Aorta (tissue), 5 donors: ENCODE measurements around the gene TPSAB1. TPM values are rescaled to one million over a fixed set of nuclear protein-coding genes. Genes with fewer than 3 reads are reported as not detected.

Experiments
- ATAC-seq: fragments of 200-7000 bp; cut with Tn5 transposase; one replicate; pipeline ENCODE4 v1.9.1; 2022; ENCODE audit warnings: moderate library complexity; ENCODE audit not compliant: low FRiP score
- DNase-seq, 2 donors: peaks; one replicate each; pipeline ENCODE4 v3.0.0-alpha.2; 2020
- H3K27ac ChIP-seq, 2 donors: one replicate each; pipeline ENCODE4 v1.5.1; 2013; ENCODE audit warnings: low read length in 2 of 2, mild to moderate bottlenecking in 2 of 2, moderate library complexity in 2 of 2, control low read depth in 1 of 2, inconsistent platforms in 1 of 2, low read depth in 1 of 2
- H3K27me3 ChIP-seq, 2 donors: one replicate each; pipeline ENCODE4 v1.6.1; 2013; ENCODE audit warnings: control low read depth in 1 of 2, low read length in 1 of 2, mild to moderate bottlenecking in 1 of 2, moderate library complexity in 1 of 2; ENCODE audit not compliant: insufficient read depth in 2 of 2, control insufficient read depth in 1 of 2
- H3K36me3 ChIP-seq, 2 donors: one replicate each; pipeline ENCODE4 v1.6.1; 2013; ENCODE audit warnings: control low read depth in 1 of 2, low read length in 1 of 2, mild to moderate bottlenecking in 1 of 2; ENCODE audit not compliant: insufficient read depth in 2 of 2, control insufficient read depth in 1 of 2
- H3K4me1 ChIP-seq, 2 donors: one replicate each; pipeline ENCODE4 v1.6.1; 2013; ENCODE audit warnings: low read length in 2 of 2, control low read depth in 1 of 2, mild to moderate bottlenecking in 1 of 2, moderate library complexity in 1 of 2; ENCODE audit not compliant: insufficient read depth in 2 of 2, control insufficient read depth in 1 of 2
- H3K4me3 ChIP-seq, 2 donors: one replicate each; pipeline ENCODE4 v1.5.1; 2013; ENCODE audit warnings: low read length in 2 of 2, control low read depth in 1 of 2, mild to moderate bottlenecking in 1 of 2
- H3K9me3 ChIP-seq: one replicate; pipeline ENCODE4 v1.6.1; 2013; ENCODE audit warnings: mild to moderate bottlenecking, low read length; ENCODE audit not compliant: control insufficient read depth
- WGBS, 2 donors: extraction: QIAGEN DNeasy Blood & Tissue Kit; methylation state at CpG; one replicate each; pipeline ENCODE4 v1.1.7; 2013; 5-methylcytosine and 5-hydroxymethylcytosine counted together
- intact Hi-C, 2 donors: fragments of 100-400 bp; cut with DNase I; formaldehyde crosslinking; loops; one replicate each; pipeline versions ENCODE4 v1.14.2 to v1.15.0; 2022
- polyA plus RNA-seq, 2 donors: library from polyadenylated mRNA; stranded (reverse); fragments of 200-250 nt; gene quantifications; one replicate each; pipeline ENCODE4 v1.2.3, GENCODE V29; 2013
- total RNA-seq, 2 donors: library from RNA; stranded (reverse); fragmentation: NEBNext Ultra II Directional; extraction: Animal tissue kit (Norgen Biotek cat#: 25700); gene quantifications; one replicate each; pipeline ENCODE4 v1.2.1, GENCODE V29; 2021
- donor health status: healthy with polysubstance abuse.
- donor health status: Bipolar disorder and iron deficiency.
- donor health status: DM: no; HTN: no; CAD: no.
- donor health status: DM: no; HTN: no; CAD: no.
- donor health status: DM: yes; HTN: yes; CAD: no.

TPSAB1 gene
- total and polyA plus RNA-seq, 4 donors: 3.0 to 38.0 (median 8.0) TPM

DNA sequence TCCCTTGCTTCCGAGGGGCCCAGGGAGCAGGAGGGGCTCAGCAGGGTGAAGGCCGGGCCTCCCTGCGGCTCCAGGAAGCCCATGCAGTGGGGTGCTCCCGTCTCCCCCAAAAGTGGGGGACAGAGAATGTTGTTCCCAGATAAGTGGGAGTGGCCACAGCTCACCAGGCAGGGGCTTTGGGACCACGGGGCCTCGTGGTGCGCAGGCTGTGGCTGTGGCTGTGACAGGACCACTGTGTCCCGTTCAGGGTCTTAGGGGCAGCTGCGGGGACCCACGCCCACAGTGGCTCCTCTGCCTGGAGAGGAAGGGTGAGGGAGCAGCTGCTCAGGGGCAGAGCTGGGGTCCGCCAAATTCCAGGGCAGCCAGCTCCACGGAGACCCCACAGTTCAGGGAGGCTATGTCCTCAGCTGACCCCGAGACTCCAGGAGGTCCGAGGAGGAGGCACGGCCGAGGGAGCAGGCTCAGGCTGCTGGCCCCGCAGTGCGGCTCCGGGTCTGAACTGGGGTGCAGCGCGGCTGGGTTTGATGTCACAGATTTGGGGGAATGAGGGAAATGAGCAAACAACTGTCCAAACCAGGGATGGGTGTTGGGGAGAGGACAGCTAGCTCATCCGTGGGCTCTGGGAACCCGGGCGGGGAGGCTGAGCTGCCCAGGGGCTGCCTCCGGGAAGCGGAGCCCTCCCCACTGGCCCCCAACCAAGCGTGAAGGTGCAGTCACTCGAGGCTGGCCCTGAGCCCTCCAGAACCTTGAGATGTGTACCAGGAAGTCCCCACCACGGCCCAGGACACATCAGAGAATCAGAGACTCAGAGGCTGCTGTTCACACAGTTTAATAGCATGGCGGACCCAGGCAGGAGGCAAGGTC is 38.8 kb downstream of the TPSAB1 start:
- no peaks in the 10 kb centered on the region for H3K36me3 ChIP-seq
- DNase-seq (no peak), ATAC-seq (no peak)
- no peaks in the 10 kb centered on the region for H3K9me3 ChIP-seq
- 77 to 79% methylated on average over 30 of the region's 30 CpGs for WGBS, 2 donors
- H3K27ac ChIP-seq: no peak overlapping the region
- no peaks in the 10 kb centered on the region for H3K27me3 ChIP-seq
- H3K4me3 ChIP-seq: no peak overlapping the region
- H3K4me1 ChIP-seq: no peaks in the 10 kb centered on the region
- intact Hi-C loops: no loop called here

- intact Hi-C loops: no loop called here
- Histone ChIP-seq H3K9me3 (no peaks in the 10 kb centered on the region), H3K36me3 (no peaks in the 10 kb centered on the region), H3K27me3 (no peaks in the 10 kb centered on the region), H3K27ac (no peak overlapping the region), H3K4me1 (no peaks in the 10 kb centered on the region), H3K4me3 (no peak overlapping the region)
- DNase-seq: no peak
- no peak for ATAC-seq
- 78 to 84% methylated on average over 23 to 29 of the region's 29 CpGs for WGBS, 2 donors
Measured at GRCh38 chr16:1279945-1280589, 39.6 kb downstream of the TPSAB1 start.

- H3K27me3 ChIP-seq: no peaks in the 10 kb centered on the region
- no peak overlapping the region for H3K4me3 ChIP-seq
- 65 to 75% methylated on average over 8 of the region's 8 CpGs for WGBS, 2 donors
- no peaks in the 10 kb centered on the region for H3K4me1 ChIP-seq
- H3K9me3 ChIP-seq: no peaks in the 10 kb centered on the region
- intact Hi-C loops: no loop called here
- no peak overlapping the region for H3K27ac ChIP-seq
- DNase-seq: no peak
- no peak for ATAC-seq
- H3K36me3 ChIP-seq: no peaks in the 10 kb centered on the region
Measured at GRCh38 chr16:1280783-1281182, 40.3 kb downstream of the TPSAB1 start.

- 75 to 78% methylated on average over 16 of the region's 16 CpGs for WGBS, 2 donors
- Histone ChIP-seq H3K36me3 (no peaks in the 10 kb centered on the region), H3K4me1 (no peaks in the 10 kb centered on the region), H3K9me3 (no peaks in the 10 kb centered on the region), H3K27ac (no peak overlapping the region), H3K4me3 (no peak overlapping the region), H3K27me3 (no peaks in the 10 kb centered on the region)
- DNase-seq (no peak), ATAC-seq (no peak)
- intact Hi-C loops: no loop called here
Measured at GRCh38 chr16:1281517-1281916, 41.0 kb downstream of the TPSAB1 start.

DNA sequence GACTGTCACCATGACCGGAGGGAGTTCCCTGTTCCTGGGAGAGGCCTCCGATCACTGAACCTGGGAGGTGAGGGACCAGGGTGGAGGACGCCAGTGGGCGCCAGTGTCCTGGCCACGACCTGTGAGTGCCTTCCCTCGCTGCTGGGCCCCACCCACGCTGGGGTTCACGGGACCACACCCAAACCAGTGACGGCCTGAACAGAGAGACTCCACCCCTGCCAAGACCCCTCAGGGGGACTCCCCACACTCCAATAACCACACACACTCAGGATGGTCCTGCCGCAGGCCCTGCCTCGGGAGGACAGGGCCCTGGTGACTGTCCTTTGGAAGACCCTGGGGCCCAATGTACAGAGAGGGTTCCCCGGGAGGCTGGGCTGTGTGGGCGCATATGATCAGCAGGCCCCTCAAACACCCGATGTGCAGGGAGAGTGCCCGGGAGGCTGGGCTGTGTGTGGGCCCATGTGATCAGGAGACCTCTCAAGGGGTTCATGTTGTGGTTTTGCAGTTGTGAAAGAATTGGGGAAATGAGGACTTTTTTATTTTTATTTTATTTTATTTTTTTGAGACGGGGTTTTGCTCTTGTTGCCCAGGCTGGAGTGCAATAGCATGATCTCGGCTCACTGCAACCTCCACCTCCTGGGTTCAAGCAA is 41.9 kb downstream of the TPSAB1 start:
- WGBS, 2 donors: 86 to 88% methylated on average over 17 of the region's 17 CpGs
- intact Hi-C loops: no loop called here
- ATAC-seq (no peak), DNase-seq (no peak)
- Histone ChIP-seq H3K9me3 (no peaks in the 10 kb centered on the region), H3K27ac (no peak overlapping the region), H3K36me3 (no peaks in the 10 kb centered on the region), H3K4me3 (no peak overlapping the region), H3K27me3 (no peaks in the 10 kb centered on the region), H3K4me1 (no peaks in the 10 kb centered on the region)

DNA sequence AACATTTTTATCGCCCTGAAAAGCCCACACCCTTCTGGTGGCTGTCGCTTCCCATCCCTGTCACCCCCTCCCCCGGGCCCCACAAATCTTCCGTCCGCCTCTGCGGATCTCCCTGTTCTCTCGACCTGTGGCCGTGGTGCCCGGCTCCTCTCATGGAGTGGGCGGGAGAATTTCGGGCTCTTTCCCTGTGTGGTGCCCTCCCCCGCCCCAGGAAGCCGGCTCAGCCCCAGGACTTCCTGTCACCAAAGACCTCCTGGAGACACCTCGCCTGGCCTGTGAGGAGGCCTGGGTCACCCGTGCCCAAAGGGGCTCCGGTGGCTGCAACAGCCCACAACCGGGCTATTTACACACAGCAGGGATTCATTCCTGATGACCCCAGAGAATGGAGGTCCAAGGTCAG is 42.8 kb downstream of the TPSAB1 start:
- Histone ChIP-seq H3K9me3 (no peaks in the 10 kb centered on the region), H3K4me1 (no peaks in the 10 kb centered on the region), H3K36me3 (no peaks in the 10 kb centered on the region), H3K27me3 (no peaks in the 10 kb centered on the region), H3K27ac (no peak overlapping the region), H3K4me3 (no peak overlapping the region)
- DNase-seq (no peak), ATAC-seq (no peak)
- 33 to 35% methylated on average over 17 of the region's 17 CpGs for WGBS, 2 donors
- intact Hi-C loops: no loop called here

DNA sequence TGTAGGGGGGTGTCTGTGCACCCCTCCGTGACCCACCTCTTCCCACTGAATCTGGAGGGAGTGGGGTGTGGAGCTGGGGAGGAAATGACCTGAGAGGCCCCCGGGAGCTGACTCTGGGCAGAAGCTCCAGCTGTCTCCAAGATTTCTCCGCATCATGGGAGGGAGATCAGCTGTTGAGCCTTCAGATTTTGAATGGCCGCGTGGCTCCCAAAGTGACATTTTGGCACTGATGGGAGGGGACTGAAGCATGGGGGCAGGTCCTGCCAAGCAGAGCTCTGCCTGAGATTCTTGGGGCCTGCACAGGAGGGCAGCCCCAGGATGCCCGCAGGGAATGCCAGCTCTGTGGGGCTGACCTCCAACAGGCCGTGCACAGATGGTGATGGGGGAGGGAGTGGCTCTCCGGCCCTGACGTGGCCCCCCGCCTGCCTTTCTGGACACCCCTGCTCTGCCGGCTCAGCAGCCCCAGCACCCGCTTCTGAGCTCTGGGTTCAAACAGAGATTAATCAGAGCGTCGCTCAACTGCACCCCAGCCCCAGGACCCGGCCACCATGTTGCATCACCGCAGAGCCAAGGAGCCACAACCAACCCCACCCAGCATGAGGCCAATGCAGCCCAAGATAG is 43.6 kb downstream of the TPSAB1 start:
- intact Hi-C loops: no loop called here
- H3K4me3 ChIP-seq: no peak overlapping the region
- no peaks in the 10 kb centered on the region for H3K9me3 ChIP-seq
- 78% methylated on average over 16 of the region's 16 CpGs for WGBS, 2 donors
- H3K36me3 ChIP-seq: no peaks in the 10 kb centered on the region
- no peaks in the 10 kb centered on the region for H3K4me1 ChIP-seq
- ATAC-seq (no peak), DNase-seq (no peak)
- no peaks in the 10 kb centered on the region for H3K27me3 ChIP-seq
- H3K27ac ChIP-seq: no peak overlapping the region

GRCh38 chr16:1285669-1286512 is 45.4 kb downstream of the TPSAB1 start:
- 65 to 70% methylated on average over 38 of the region's 38 CpGs for WGBS, 2 donors
- ATAC-seq: no peak
- H3K27me3 ChIP-seq: no peaks in the 10 kb centered on the region
- no peaks in the 10 kb centered on the region for H3K36me3 ChIP-seq
- DNase-seq: no peak
- H3K27ac ChIP-seq: no peak overlapping the region
- H3K4me1 ChIP-seq: no peaks in the 10 kb centered on the region
- intact Hi-C loops: no loop called here
- H3K4me3 ChIP-seq: no peak overlapping the region
- no peaks in the 10 kb centered on the region for H3K9me3 ChIP-seq
